ENCODE results near the gene SLC13A3. TPM values are rescaled to one million over a fixed set of nuclear protein-coding genes. Genes with fewer than 3 reads are reported as not detected.

The SLC13A3 gene
- total and polyA plus RNA-seq, 4 donors: 1.5 to 10.7 (median 8.3) TPM

DNA sequence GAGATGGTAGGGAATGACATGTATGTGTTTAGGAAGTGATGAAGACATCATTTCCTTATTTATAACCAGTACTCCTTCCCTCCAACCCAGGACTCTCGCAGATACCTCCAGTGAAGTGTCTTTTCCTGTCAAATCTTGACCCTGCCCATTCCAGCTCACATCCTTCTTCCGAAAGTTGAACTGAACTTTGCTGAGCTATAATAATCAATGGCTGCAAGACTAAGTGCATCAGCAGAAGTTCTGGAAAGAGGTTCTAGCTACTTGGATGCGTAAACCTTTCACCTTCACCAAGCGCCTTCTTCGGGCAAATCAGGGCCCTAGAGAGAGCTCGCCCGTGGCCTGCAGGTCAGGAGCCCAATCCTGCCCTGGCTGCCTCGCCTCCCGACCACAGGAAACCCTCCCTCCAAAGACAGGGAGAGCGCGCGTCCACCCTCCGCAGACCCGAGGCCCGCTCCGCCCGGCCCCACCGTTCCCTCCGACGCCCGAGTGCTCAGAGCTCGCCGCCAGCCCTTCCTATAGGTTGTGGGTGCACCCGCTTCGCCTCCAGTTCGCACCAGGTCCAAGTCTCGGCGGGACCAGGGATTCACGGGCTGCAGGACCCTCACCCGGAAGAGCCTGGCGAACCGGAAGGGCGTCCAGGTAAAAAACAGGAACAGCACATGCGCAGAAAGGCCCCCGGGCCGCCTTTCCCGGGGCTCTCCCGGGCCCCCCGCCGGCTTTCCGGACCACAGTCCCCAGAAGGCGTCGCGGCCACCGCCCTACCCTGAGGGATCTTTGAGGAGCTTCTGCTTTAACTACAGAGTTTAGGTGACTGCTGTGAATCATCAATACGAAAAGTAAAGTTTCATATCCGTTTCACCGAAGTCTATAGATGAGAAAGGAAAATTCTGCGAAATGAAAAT lies 138.1 kb downstream of the SLC13A3 start, which contains the start of gene ZNF334:
TSS of gene ZNF334 (minus strand) at position 617 of the 902 bp plus-strand sequence. CDS start 1,457 bp downstream, outside the sequence.
- H3K36me3 ChIP-seq (ENCODE audit: control insufficient read depth in 4 of 4, insufficient read depth in 3 of 4, low read depth in 1 of 4, low read length in 3 of 4): peaks cover 0 to 3% (median under 1%) of the 10 kb centered on the region in 4 donors
- WGBS: 6% methylated on average over 49 of the region's 49 CpGs
- H3K4me3 ChIP-seq (ENCODE audit: low read depth in 1 of 3, low read length in 3 of 3): peak within 1 kb of the TSS; percentile 56 to 91 (median 78)
- peaks cover 0 to 3% (median 0%) of the 10 kb centered on the region in 4 donors for H3K9me3 ChIP-seq (ENCODE audit: control insufficient read depth in 4 of 4, low read length in 3 of 4)
- no peak within 1 kb of the TSS for H3K27ac ChIP-seq (ENCODE audit: low read depth in 1 of 2, low read length in 2 of 2)
- TF ChIP-seq FOXA2 (IDR thresholded peaks at IDR 0.05): no peak
- TF ChIP-seq RAD21 (IDR thresholded peaks at IDR 0.05): peak in 1 of 2 donors; percentile 11
- peak in 1 of 2 donors; percentile 8 for TF ChIP-seq RXRA (IDR thresholded peaks at IDR 0.05)
- TF ChIP-seq GABPA (IDR thresholded peaks at IDR 0.05 in 1 of 2, conservative IDR thresholded peaks at IDR 0.05 in 1 of 2): peak; percentile 69 to 89
- no peaks in the 10 kb centered on the region for H3K27me3 ChIP-seq (ENCODE audit: control insufficient read depth in 4 of 4, insufficient read depth in 4 of 4, low read length in 3 of 4)
- peak; percentile 71 for DNase-seq (ENCODE audit: low spot score)
- peaks cover 0 to 8% (median 4%) of the 10 kb centered on the region in 4 donors for H3K4me1 ChIP-seq (ENCODE audit: control insufficient read depth in 4 of 4, insufficient read depth in 4 of 4, low read length in 3 of 4)
- H3K9ac ChIP-seq (ENCODE audit: low read depth in 1 of 2, low read length in 2 of 2): no peak within 1 kb of the TSS

DNA sequence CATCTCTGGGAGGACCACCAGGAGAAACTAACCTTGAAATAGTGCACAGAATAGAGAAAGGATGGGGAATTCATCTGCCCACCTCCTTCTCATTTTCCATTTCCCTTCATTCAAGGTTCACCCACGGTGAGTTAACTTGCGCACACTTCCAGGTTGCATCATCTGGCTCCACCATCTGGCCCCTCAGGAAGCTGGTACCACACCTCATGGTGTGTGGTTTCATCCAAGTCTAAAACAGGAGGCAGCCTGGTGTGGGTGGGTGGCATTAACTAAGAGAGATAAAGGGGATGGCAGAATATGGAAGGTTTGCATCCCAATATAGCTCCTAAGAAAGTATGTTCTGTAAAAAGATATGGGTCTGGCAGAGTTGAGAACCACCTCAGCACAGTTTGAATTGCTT lies 141.7 kb downstream of the SLC13A3 start:
- 84% methylated on average over 2 of the region's 2 CpGs for WGBS
- Histone ChIP-seq H3K4me3 (ENCODE audit: low read depth in 1 of 3, low read length in 3 of 3) (no peak overlapping the region), H3K9me3 (ENCODE audit: control insufficient read depth in 4 of 4, low read length in 3 of 4) (peaks cover 0 to 4% (median 2%) of the 10 kb centered on the region in 4 donors), H3K4me1 (ENCODE audit: control insufficient read depth in 4 of 4, insufficient read depth in 4 of 4, low read length in 3 of 4) (peaks cover 0 to 8% (median 4%) of the 10 kb centered on the region in 4 donors), H3K9ac (ENCODE audit: low read depth in 1 of 2, low read length in 2 of 2) (no peak overlapping the region), H3K36me3 (ENCODE audit: control insufficient read depth in 4 of 4, insufficient read depth in 3 of 4, low read depth in 1 of 4, low read length in 3 of 4) (peaks cover 0 to 3% (median 0%) of the 10 kb centered on the region in 4 donors), H3K27me3 (ENCODE audit: control insufficient read depth in 4 of 4, insufficient read depth in 4 of 4, low read length in 3 of 4) (no peaks in the 10 kb centered on the region), H3K27ac (ENCODE audit: low read depth in 1 of 2, low read length in 2 of 2) (no peak overlapping the region)
- TF ChIP-seq TAF1 (conservative IDR thresholded peaks at IDR 0.05) (no peak), HNF4G (IDR thresholded peaks at IDR 0.05) (no peak), JUND (IDR thresholded peaks at IDR 0.05) (no peak), HNF4A (conservative IDR thresholded peaks at IDR 0.05) (no peak), SP1 (IDR thresholded peaks at IDR 0.05) (no peak), EGR1 (IDR thresholded peaks at IDR 0.05; ENCODE audit: low read depth in 2 of 2) (no peak), RAD21 (IDR thresholded peaks at IDR 0.05) (no peak), FOXA2 (IDR thresholded peaks at IDR 0.05) (no peak), GABPA (IDR thresholded peaks at IDR 0.05 in 1 of 2, conservative IDR thresholded peaks at IDR 0.05 in 1 of 2) (no peak), YY1 (IDR thresholded peaks at IDR 0.05) (no peak), FOXA1 (IDR thresholded peaks at IDR 0.05) (no peak), NR2F2 (IDR thresholded peaks at IDR 0.05) (no peak)
- TF ChIP-seq, protein P1, sequence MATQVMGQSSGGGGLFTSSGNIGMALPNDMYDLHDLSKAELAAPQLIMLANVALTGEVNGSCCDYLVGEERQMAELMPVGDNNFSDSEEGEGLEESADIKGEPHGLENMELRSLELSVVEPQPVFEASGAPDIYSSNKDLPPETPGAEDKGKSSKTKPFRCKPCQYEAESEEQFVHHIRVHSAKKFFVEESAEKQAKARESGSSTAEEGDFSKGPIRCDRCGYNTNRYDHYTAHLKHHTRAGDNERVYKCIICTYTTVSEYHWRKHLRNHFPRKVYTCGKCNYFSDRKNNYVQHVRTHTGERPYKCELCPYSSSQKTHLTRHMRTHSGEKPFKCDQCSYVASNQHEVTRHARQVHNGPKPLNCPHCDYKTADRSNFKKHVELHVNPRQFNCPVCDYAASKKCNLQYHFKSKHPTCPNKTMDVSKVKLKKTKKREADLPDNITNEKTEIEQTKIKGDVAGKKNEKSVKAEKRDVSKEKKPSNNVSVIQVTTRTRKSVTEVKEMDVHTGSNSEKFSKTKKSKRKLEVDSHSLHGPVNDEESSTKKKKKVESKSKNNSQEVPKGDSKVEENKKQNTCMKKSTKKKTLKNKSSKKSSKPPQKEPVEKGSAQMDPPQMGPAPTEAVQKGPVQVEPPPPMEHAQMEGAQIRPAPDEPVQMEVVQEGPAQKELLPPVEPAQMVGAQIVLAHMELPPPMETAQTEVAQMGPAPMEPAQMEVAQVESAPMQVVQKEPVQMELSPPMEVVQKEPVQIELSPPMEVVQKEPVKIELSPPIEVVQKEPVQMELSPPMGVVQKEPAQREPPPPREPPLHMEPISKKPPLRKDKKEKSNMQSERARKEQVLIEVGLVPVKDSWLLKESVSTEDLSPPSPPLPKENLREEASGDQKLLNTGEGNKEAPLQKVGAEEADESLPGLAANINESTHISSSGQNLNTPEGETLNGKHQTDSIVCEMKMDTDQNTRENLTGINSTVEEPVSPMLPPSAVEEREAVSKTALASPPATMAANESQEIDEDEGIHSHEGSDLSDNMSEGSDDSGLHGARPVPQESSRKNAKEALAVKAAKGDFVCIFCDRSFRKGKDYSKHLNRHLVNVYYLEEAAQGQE (IDR thresholded peaks at IDR 0.05): no peak
- TF ChIP-seq, protein P2, sequence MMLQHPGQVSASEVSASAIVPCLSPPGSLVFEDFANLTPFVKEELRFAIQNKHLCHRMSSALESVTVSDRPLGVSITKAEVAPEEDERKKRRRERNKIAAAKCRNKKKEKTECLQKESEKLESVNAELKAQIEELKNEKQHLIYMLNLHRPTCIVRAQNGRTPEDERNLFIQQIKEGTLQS (IDR thresholded peaks at IDR 0.05): no peak
- TF ChIP-seq, protein P3, sequence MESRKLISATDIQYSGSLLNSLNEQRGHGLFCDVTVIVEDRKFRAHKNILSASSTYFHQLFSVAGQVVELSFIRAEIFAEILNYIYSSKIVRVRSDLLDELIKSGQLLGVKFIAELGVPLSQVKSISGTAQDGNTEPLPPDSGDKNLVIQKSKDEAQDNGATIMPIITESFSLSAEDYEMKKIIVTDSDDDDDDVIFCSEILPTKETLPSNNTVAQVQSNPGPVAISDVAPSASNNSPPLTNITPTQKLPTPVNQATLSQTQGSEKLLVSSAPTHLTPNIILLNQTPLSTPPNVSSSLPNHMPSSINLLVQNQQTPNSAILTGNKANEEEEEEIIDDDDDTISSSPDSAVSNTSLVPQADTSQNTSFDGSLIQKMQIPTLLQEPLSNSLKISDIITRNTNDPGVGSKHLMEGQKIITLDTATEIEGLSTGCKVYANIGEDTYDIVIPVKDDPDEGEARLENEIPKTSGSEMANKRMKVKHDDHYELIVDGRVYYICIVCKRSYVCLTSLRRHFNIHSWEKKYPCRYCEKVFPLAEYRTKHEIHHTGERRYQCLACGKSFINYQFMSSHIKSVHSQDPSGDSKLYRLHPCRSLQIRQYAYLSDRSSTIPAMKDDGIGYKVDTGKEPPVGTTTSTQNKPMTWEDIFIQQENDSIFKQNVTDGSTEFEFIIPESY (IDR thresholded peaks at IDR 0.05): no peak
- TF ChIP-seq, protein P4, sequence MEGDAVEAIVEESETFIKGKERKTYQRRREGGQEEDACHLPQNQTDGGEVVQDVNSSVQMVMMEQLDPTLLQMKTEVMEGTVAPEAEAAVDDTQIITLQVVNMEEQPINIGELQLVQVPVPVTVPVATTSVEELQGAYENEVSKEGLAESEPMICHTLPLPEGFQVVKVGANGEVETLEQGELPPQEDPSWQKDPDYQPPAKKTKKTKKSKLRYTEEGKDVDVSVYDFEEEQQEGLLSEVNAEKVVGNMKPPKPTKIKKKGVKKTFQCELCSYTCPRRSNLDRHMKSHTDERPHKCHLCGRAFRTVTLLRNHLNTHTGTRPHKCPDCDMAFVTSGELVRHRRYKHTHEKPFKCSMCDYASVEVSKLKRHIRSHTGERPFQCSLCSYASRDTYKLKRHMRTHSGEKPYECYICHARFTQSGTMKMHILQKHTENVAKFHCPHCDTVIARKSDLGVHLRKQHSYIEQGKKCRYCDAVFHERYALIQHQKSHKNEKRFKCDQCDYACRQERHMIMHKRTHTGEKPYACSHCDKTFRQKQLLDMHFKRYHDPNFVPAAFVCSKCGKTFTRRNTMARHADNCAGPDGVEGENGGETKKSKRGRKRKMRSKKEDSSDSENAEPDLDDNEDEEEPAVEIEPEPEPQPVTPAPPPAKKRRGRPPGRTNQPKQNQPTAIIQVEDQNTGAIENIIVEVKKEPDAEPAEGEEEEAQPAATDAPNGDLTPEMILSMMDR (IDR thresholded peaks at IDR 0.05; ENCODE audit: low read depth, low read length, missing input control): no peak
- TF ChIP-seq, protein P5, sequence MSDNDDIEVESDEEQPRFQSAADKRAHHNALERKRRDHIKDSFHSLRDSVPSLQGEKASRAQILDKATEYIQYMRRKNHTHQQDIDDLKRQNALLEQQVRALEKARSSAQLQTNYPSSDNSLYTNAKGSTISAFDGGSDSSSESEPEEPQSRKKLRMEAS (IDR thresholded peaks at IDR 0.05): no peak
- no peak for DNase-seq (ENCODE audit: low spot score)

Measured in liver (tissue), 9 donors.